Left ventricle myocardium inferior (tissue), 1 donor: ENCODE results near the gene ST3GAL5. TPM values are rescaled to one million over a fixed set of nuclear protein-coding genes. Genes with fewer than 3 reads are reported as not detected.
"Not testable (repeated sequence)": the region's sequence is repeated elsewhere in the genome, so short reads cannot be mapped to it uniquely, and the experiment has no call there.

Experiments used
- DNase-seq: peaks from one replicate; pipeline ENCODE4 v3.0.0-alpha.2; 2020
- H3K27ac ChIP-seq: fragments of 200-600 bp; replicated peaks from 2 replicates; pipeline ENCODE4 v1.8.0; 2021
- H3K27me3 ChIP-seq: fragments of 200-600 bp; 2 replicates; pipeline ENCODE4 v1.8.0; 2021; ENCODE audit warnings: low read depth
- H3K36me3 ChIP-seq: fragments of 200-600 bp; 2 replicates; pipeline ENCODE4 v1.8.0; 2021
- H3K4me1 ChIP-seq: fragments of 200-600 bp; 2 replicates; pipeline ENCODE4 v1.8.0; 2021
- H3K4me3 ChIP-seq: fragments of 200-600 bp; 2 replicates; pipeline ENCODE4 v1.8.0; 2021; ENCODE audit warnings: mild to moderate bottlenecking, moderate library complexity
- H3K9me3 ChIP-seq: fragments of 200-600 bp; replicated peaks from 2 replicates; pipeline ENCODE4 v1.8.0; 2021
- CTCF ChIP-seq: fragments of 200-600 bp; IDR thresholded peaks from 2 replicates; pipeline ENCODE4 v1.8.0; 2021; ENCODE audit warnings: antibody characterized with exemption, mild to moderate bottlenecking, borderline replicate concordance
- intact Hi-C: fragments of 100-400 bp; cut with micrococcal nuclease; formaldehyde crosslinking; loops from one replicate; pipeline ENCODE4 v1.11.0; 2022
- total RNA-seq: library from RNA; stranded (reverse); fragmentation: NEBNext Ultra II Directional; extraction: Animal tissue kit (Norgen Biotek cat#: 25700); gene quantifications from one replicate; pipeline ENCODE4 v1.2.1, GENCODE V29; 2021
- donor health status: DM: no; HTN: yes; CAD: no; lungs with severe emphysema.

Gene ST3GAL5
- total RNA-seq, 1 donor from 2014 or later: 4.2 TPM

GRCh38 chr2:85902496-85902895, 13.7 kb upstream of the ST3GAL5 start:
- no peaks in the 10 kb centered on the region for H3K36me3 ChIP-seq
- H3K27ac ChIP-seq: no peak overlapping the region
- TF ChIP-seq CTCF: no peak
- peaks cover 3% of the 10 kb centered on the region for H3K9me3 ChIP-seq
- peaks cover 5% of the 10 kb centered on the region for H3K4me1 ChIP-seq
- no peak overlapping the region for H3K4me3 ChIP-seq
- no peak for DNase-seq
- intact Hi-C loops: no loop called here
- peaks cover 25% of the 10 kb centered on the region for H3K27me3 ChIP-seq

- Histone ChIP-seq H3K4me1 (no peaks in the 10 kb centered on the region), H3K9me3 (peaks cover 3% of the 10 kb centered on the region), H3K36me3 (no peaks in the 10 kb centered on the region), H3K27me3 (peaks cover 18% of the 10 kb centered on the region), H3K27ac (no peak overlapping the region), H3K4me3 (no peak overlapping the region)
- DNase-seq: no peak
- no peak for TF ChIP-seq CTCF
- intact Hi-C loops: no loop called here
These were observed 12.4 kb upstream of the ST3GAL5 start for GRCh38 chr2:85901155-85901554.

GRCh38 chr2:85900366-85900765, 11.6 kb upstream of the ST3GAL5 start:
- Histone ChIP-seq H3K4me3 (no peak overlapping the region), H3K36me3 (no peaks in the 10 kb centered on the region), H3K9me3 (peaks cover 3% of the 10 kb centered on the region), H3K4me1 (no peaks in the 10 kb centered on the region), H3K27me3 (peaks cover 20% of the 10 kb centered on the region), H3K27ac (no peak overlapping the region)
- TF ChIP-seq CTCF: no peak
- DNase-seq: no peak
- intact Hi-C loops: no loop called here

- Histone ChIP-seq H3K36me3 (no peaks in the 10 kb centered on the region), H3K4me1 (no peaks in the 10 kb centered on the region), H3K27me3 (peaks cover 21% of the 10 kb centered on the region), H3K27ac (no peak overlapping the region), H3K4me3 (no peak overlapping the region), H3K9me3 (peaks cover 3% of the 10 kb centered on the region)
- DNase-seq: no peak
- no peak for TF ChIP-seq CTCF
- intact Hi-C loops: no loop called here
These were observed 11.1 kb upstream of the ST3GAL5 start for GRCh38 chr2:85899849-85900248.

GRCh38 chr2:85899284-85899683, 10.5 kb upstream of the ST3GAL5 start:
- no peak for TF ChIP-seq CTCF
- no peak for DNase-seq
- Histone ChIP-seq H3K27ac (no peak overlapping the region), H3K4me1 (peaks cover under 1% of the 10 kb centered on the region), H3K36me3 (no peaks in the 10 kb centered on the region), H3K4me3 (no peak overlapping the region), H3K27me3 (peaks cover 21% of the 10 kb centered on the region), H3K9me3 (peaks cover 3% of the 10 kb centered on the region)
- intact Hi-C loops: no loop called here

GRCh38 chr2:85898881-85899280, 10.1 kb upstream of the ST3GAL5 start:
- Histone ChIP-seq H3K27me3 (peaks cover 21% of the 10 kb centered on the region), H3K36me3 (no peaks in the 10 kb centered on the region), H3K9me3 (peaks cover 3% of the 10 kb centered on the region), H3K27ac (no peak overlapping the region), H3K4me3 (no peak overlapping the region), H3K4me1 (peaks cover 5% of the 10 kb centered on the region)
- intact Hi-C loops: no loop called here
- no peak for TF ChIP-seq CTCF
- DNase-seq: no peak

- DNase-seq, H3K9me3 ChIP-seq, H3K27ac ChIP-seq, H3K36me3 ChIP-seq, intact Hi-C loops, H3K4me3 ChIP-seq: not testable (repeated sequence)
- Histone ChIP-seq H3K4me1 (peaks cover 28% of the 10 kb centered on the region), H3K27me3 (peaks cover 46% of the 10 kb centered on the region)
These were observed 5.9 kb upstream of the ST3GAL5 start for GRCh38 chr2:85894554-85895278.
